Liver (tissue), 9 donors: ENCODE measurements around the gene FARP1. TPM values are rescaled to one million over a fixed set of nuclear protein-coding genes. Genes with fewer than 3 reads are reported as not detected.
A peak's percentile ranks its signal among the peaks of the same experiment; 100 is the strongest.

Experiments
- DNase-seq: peaks from one replicate; pipeline ENCODE4 v3.0.0-alpha.2; 2017; ENCODE audit warnings: low spot score
- H3K27ac ChIP-seq, 2 donors: one replicate each; pipeline ENCODE4 v1.7.0; 2013; ENCODE audit warnings: inconsistent platforms in 2 of 2, low read length in 2 of 2, control low read depth in 1 of 2, low read depth in 1 of 2, mild to moderate bottlenecking in 1 of 2
- H3K27me3 ChIP-seq, 4 donors: one replicate each; pipeline versions ENCODE4 v1.6.1 to v1.7.0; 2013; ENCODE audit warnings: low read length in 3 of 4, inconsistent platforms in 1 of 4, mild to moderate bottlenecking in 1 of 4, moderate library complexity in 1 of 4; ENCODE audit not compliant: control insufficient read depth in 4 of 4, insufficient read depth in 4 of 4
- H3K36me3 ChIP-seq, 4 donors: one replicate each; pipeline versions ENCODE4 v1.6.1 to v1.7.0; 2013; ENCODE audit warnings: low read length in 3 of 4, mild to moderate bottlenecking in 3 of 4, low read depth in 1 of 4, moderate library complexity in 1 of 4; ENCODE audit not compliant: control insufficient read depth in 4 of 4, insufficient read depth in 3 of 4
- H3K4me1 ChIP-seq, 4 donors: one replicate each; pipeline versions ENCODE4 v1.6.1 to v1.7.0; 2013; ENCODE audit warnings: low read length in 3 of 4, mild to moderate bottlenecking in 3 of 4, moderate library complexity in 1 of 4; ENCODE audit not compliant: control insufficient read depth in 4 of 4, insufficient read depth in 4 of 4
- H3K4me3 ChIP-seq, 3 donors: one replicate each; pipeline versions ENCODE4 v1.6.1 to v1.7.0; 2013; ENCODE audit warnings: low read length in 3 of 3, control low read depth in 1 of 3, low read depth in 1 of 3, mild to moderate bottlenecking in 1 of 3
- H3K9ac ChIP-seq, 2 donors: one replicate each; pipeline ENCODE4 v1.7.0; 2013; ENCODE audit warnings: low read length in 2 of 2, mild to moderate bottlenecking in 2 of 2, moderate library complexity in 2 of 2, control low read depth in 1 of 2, low read depth in 1 of 2
- H3K9me3 ChIP-seq, 4 donors: one replicate each; pipeline versions ENCODE4 v1.6.1 to v1.7.0; 2013; ENCODE audit warnings: low read length in 3 of 4; ENCODE audit not compliant: control insufficient read depth in 4 of 4
- ATF3 ChIP-seq: IDR thresholded peaks from 2 replicates; pipeline ENCODE4 v1.6.1; 2016; ENCODE audit warnings: antibody characterized with exemption
- EGR1 ChIP-seq, 2 donors: IDR thresholded peaks; 2 replicates each; pipeline ENCODE4 v1.6.1; 2016 to 2018; ENCODE audit warnings: antibody characterized with exemption in 2 of 2, low read depth in 2 of 2
- FOXA1 ChIP-seq: IDR thresholded peaks from 2 replicates; pipeline ENCODE4 v1.6.1; 2016; ENCODE audit warnings: antibody characterized with exemption
- FOXA2 ChIP-seq: IDR thresholded peaks from 2 replicates; pipeline ENCODE4 v1.6.1; 2016; ENCODE audit warnings: antibody characterized with exemption
- GABPA ChIP-seq, 2 donors: IDR thresholded peaks in 1 of 2; conservative IDR thresholded peaks in 1 of 2; 2 replicates each; pipeline ENCODE4 v1.6.1; 2016; ENCODE audit warnings: antibody characterized with exemption in 2 of 2, mild to moderate bottlenecking in 1 of 2, moderate library complexity in 1 of 2
- HNF4A ChIP-seq, 2 donors: conservative IDR thresholded peaks; 2 replicates each; pipeline ENCODE4 v1.6.1; 2016; ENCODE audit warnings: antibody characterized with exemption in 2 of 2, mild to moderate bottlenecking in 2 of 2
- HNF4G ChIP-seq: IDR thresholded peaks from 2 replicates; pipeline ENCODE4 v1.6.1; 2016; ENCODE audit warnings: antibody characterized with exemption
- JUND ChIP-seq, 2 donors: IDR thresholded peaks; 2 replicates each; pipeline ENCODE4 v1.6.1; 2016; ENCODE audit warnings: antibody characterized with exemption in 2 of 2
- NR2F2 ChIP-seq: IDR thresholded peaks from 2 replicates; pipeline ENCODE4 v1.6.1; 2016; ENCODE audit warnings: antibody characterized with exemption
- RAD21 ChIP-seq, 2 donors: IDR thresholded peaks; 2 replicates each; pipeline ENCODE4 v1.6.1; 2016; ENCODE audit warnings: antibody characterized with exemption in 2 of 2, mild to moderate bottlenecking in 2 of 2
- REST ChIP-seq: IDR thresholded peaks from 2 replicates; pipeline ENCODE4 v1.6.1; 2016; ENCODE audit warnings: antibody characterized with exemption, mild to moderate bottlenecking
- RXRA ChIP-seq, 2 donors: IDR thresholded peaks; 2 replicates each; pipeline ENCODE4 v1.6.1; 2017 to 2018; ENCODE audit warnings: antibody characterized with exemption in 2 of 2, mild to moderate bottlenecking in 1 of 2
- SP1 ChIP-seq: IDR thresholded peaks from 2 replicates; pipeline ENCODE4 v1.6.1; 2018; ENCODE audit warnings: antibody characterized with exemption, mild to moderate bottlenecking
- TAF1 ChIP-seq: conservative IDR thresholded peaks from 2 replicates; pipeline ENCODE4 v1.6.1; 2016; ENCODE audit warnings: antibody characterized with exemption, mild to moderate bottlenecking
- YY1 ChIP-seq: IDR thresholded peaks from 2 replicates; pipeline ENCODE4 v1.6.1; 2016; ENCODE audit warnings: antibody characterized with exemption, mild to moderate bottlenecking
- ZBTB33 ChIP-seq: IDR thresholded peaks from 2 replicates; pipeline ENCODE4 v1.6.1; 2016; ENCODE audit warnings: antibody characterized with exemption
- WGBS: extraction: QIAGEN DNeasy Blood & Tissue Kit; methylation state at CpG from one replicate; pipeline ENCODE4 v1.1.7; 2013; 5-methylcytosine and 5-hydroxymethylcytosine counted together
- polyA plus RNA-seq, 2 donors: library from polyadenylated mRNA; stranded (reverse) in 1 of 2; unstranded in 1 of 2; fragments of 200-250 nt in 1 of 2; fragments of >200 nt in 1 of 2; fragmentation: Nextera tagmentation in 1 of 2; extraction: Ambion mirVana in 1 of 2; gene quantifications; one replicate each; pipeline versions ENCODE4 v1.2.1 to v1.2.3, GENCODE V29; 2013 to 2015
- total RNA-seq, 2 donors: library from RNA; depleted of rRNA; stranded (reverse); fragments of >200 nt; gene quantifications; one replicate each; pipeline ENCODE4 v1.2.3, GENCODE V29; 2014
- TF ChIP-seq, protein P1 (sequence below): fragments of 150-350 bp; IDR thresholded peaks from 2 replicates; pipeline ENCODE4 v1.5.1; 2017; ENCODE audit warnings: improper control_type of control experiment, low read depth, low read length; ENCODE audit not compliant: missing input control
- TF ChIP-seq, protein P2 (sequence below): IDR thresholded peaks from 2 replicates; pipeline ENCODE4 v1.6.1; 2016; ENCODE audit warnings: antibody characterized with exemption
- donor health status: healthy.
- donor health status: healthy.
- donor health status: healthy.
- donor health status: healthy.
- donor health status: healthy.

The FARP1 gene
- total and polyA plus RNA-seq, 4 donors = 28.4 to 62.6 (median 39.8) TPM

DNA sequence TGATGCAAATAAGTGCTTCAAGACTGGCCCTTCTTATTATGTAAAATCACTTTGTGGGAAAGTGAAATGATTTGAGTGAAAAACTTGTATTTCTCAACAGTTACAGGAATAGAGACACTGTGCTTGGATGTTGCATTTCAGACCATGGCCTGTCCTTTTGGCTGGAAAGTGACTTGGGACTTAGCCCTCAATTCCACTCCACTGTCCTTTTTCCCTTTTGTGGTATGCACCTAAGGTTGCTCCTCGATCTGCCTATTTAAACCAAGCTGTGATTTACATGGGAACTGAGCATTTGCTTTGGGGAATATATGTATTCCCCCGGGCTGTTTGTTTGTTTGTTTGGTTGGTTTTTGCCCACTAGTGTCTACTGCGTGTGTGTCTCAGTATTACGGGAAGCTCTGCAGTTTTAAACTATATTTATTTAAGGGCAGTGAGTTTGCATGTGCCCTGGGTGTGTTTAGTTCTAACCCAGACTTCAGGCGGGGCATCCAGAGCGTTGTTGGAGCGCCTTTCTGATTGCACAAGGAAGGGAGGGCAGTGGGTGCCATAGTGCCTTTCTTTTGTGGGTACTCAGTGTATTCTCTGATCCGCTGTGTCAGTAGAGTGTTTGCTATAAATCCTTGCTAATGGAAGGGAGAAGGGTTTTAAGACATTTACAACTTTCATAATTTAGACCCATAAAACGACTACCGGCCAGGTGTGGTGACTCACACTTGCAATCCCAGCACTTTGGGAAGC, 52.3 kb downstream of the FARP1 start:
- peaks cover 13 to 48% (median 22%) of the 10 kb centered on the region in 4 donors for H3K4me1 ChIP-seq

More for the DNA sequence above, 52.3 kb downstream of the FARP1 start:
- TF ChIP-seq REST = peak; percentile 40
- peak; percentile 88 for TF ChIP-seq RXRA (IDR thresholded peaks at IDR 0.05)
- TF ChIP-seq, protein P1, sequence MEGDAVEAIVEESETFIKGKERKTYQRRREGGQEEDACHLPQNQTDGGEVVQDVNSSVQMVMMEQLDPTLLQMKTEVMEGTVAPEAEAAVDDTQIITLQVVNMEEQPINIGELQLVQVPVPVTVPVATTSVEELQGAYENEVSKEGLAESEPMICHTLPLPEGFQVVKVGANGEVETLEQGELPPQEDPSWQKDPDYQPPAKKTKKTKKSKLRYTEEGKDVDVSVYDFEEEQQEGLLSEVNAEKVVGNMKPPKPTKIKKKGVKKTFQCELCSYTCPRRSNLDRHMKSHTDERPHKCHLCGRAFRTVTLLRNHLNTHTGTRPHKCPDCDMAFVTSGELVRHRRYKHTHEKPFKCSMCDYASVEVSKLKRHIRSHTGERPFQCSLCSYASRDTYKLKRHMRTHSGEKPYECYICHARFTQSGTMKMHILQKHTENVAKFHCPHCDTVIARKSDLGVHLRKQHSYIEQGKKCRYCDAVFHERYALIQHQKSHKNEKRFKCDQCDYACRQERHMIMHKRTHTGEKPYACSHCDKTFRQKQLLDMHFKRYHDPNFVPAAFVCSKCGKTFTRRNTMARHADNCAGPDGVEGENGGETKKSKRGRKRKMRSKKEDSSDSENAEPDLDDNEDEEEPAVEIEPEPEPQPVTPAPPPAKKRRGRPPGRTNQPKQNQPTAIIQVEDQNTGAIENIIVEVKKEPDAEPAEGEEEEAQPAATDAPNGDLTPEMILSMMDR = no peak
- TF ChIP-seq FOXA2 = peak; percentile 62
- TF ChIP-seq FOXA1 = peak; percentile 34
- TF ChIP-seq HNF4G = peak; percentile 89
- TF ChIP-seq HNF4A (conservative IDR thresholded peaks at IDR 0.05) = peak; percentile 97
- TF ChIP-seq ATF3 = no peak
- TF ChIP-seq SP1 = peak; percentile 93
- peak; percentile 39 for TF ChIP-seq NR2F2
- TF ChIP-seq TAF1 = peak; percentile 15
- TF ChIP-seq RAD21 (IDR thresholded peaks at IDR 0.05) = peak; percentile 45
- TF ChIP-seq, protein P2, sequence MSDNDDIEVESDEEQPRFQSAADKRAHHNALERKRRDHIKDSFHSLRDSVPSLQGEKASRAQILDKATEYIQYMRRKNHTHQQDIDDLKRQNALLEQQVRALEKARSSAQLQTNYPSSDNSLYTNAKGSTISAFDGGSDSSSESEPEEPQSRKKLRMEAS = peak; percentile 39
- peak; percentile 49 to 61 for TF ChIP-seq JUND (IDR thresholded peaks at IDR 0.05)
- TF ChIP-seq YY1 = peak; percentile 71
- TF ChIP-seq ZBTB33 = peak; percentile 31
- TF ChIP-seq EGR1 (IDR thresholded peaks at IDR 0.05; ENCODE audit: low read depth in 2 of 2) = peak in 1 of 2 donors; percentile 51
- TF ChIP-seq GABPA (IDR thresholded peaks at IDR 0.05 in 1 of 2, conservative IDR thresholded peaks at IDR 0.05 in 1 of 2) = no peak
- Histone ChIP-seq H3K27ac (peak overlapping the region; percentile 73 to 89), H3K27me3 (no peaks in the 10 kb centered on the region), H3K9ac (peak overlapping the region in 1 of 2 donors; percentile 77), H3K9me3 (no peaks in the 10 kb centered on the region), H3K36me3 (no peaks in the 10 kb centered on the region), H3K4me3 (no peak overlapping the region)
- no peak for DNase-seq
- WGBS = 41% methylated on average over 10 of the region's 10 CpGs
